HepG2 (cell line): Measurements from ENCODE around the gene ADAMTS2. TPM values are rescaled to one million over a fixed set of nuclear protein-coding genes. Genes with fewer than 3 reads are reported as not detected.
"Not testable (repeated sequence)": the region's sequence is repeated elsewhere in the genome, so short reads cannot be mapped to it uniquely, and the experiment has no call there.

ENCODE experiments used
- ATAC-seq: fragments of 200-7000 bp; cut with Tn5 transposase; 3 replicates; pipeline ENCODE4 v1.9.1; 2020; ENCODE audit warnings: mild to moderate bottlenecking, moderate library complexity
- BruUV-seq: library from RNA; stranded (reverse); fragments of 400-500 nt; replicated peaks from 2 replicates; lab custom pipeline; 2021; lab: Mats Ljungman, UMichigan
- CTCF ChIA-PET: fragments of 300-600 bp; formaldehyde crosslinking; extraction: SDS; loops from one replicate; lab custom pipeline; 2021; ENCODE audit warnings: low total read pairs, inconsistent platforms, low intra/inter-chr PET ratio; lab: Yijun Ruan, JAX
- POLR2A ChIA-PET: fragments of 350-600 bp; sonication (Branson Sonifier 250); formaldehyde crosslinking; loops from one replicate; lab custom pipeline; 2020; ENCODE audit warnings: antibody characterized with exemption, inconsistent platforms; lab: Yijun Ruan, JAX
- DNase-seq: peaks from one replicate; pipeline ENCODE4 v3.0.0-alpha.2; 2015; ENCODE audit warnings: low spot score
- FAIRE-seq: peaks from 3 replicates; lab custom pipeline; 2011; peaks lifted over from hg19 to GRCh38; lab: Jason Lieb, UNC
- H2AFZ ChIP-seq: one replicate; pipeline ENCODE4 v1.6.1; 2011; ENCODE audit warnings: low read length, inconsistent platforms
- H3K27ac ChIP-seq: fragments of 300-600 bp; 3 replicates; pipeline ENCODE4 v1.8.0; 2011; ENCODE audit warnings: mixed run types, mild to moderate bottlenecking, mixed read lengths, low read length, inconsistent platforms; ENCODE audit not compliant: insufficient read depth; ENCODE audit errors: extremely low read length
- H3K27me3 ChIP-seq, 2 experiments: fragments of 200-600 bp in 1 of 2; 2 replicates in 1 of 2; 3 replicates in 1 of 2; pipeline versions ENCODE4 v1.6.0 to v1.8.0; 2011; ENCODE audit warnings: low read length in 2 of 2, mild to moderate bottlenecking in 2 of 2, moderate library complexity in 2 of 2, inconsistent platforms in 1 of 2; ENCODE audit not compliant: insufficient read depth in 2 of 2, control insufficient read depth in 1 of 2
- H3K36me3 ChIP-seq, 2 experiments: fragments of 200-600 bp in 1 of 2; replicated peaks in 1 of 2; 2 replicates in 1 of 2; 3 replicates in 1 of 2; pipeline versions ENCODE4 v1.5.1 to v1.8.0; 2011; ENCODE audit warnings: low read length in 2 of 2, inconsistent platforms in 1 of 2; ENCODE audit not compliant: insufficient read depth in 2 of 2, control insufficient read depth in 1 of 2
- H3K4me1 ChIP-seq: 2 replicates; pipeline ENCODE4 v1.5.1; 2012; ENCODE audit warnings: low read length, inconsistent platforms; ENCODE audit not compliant: insufficient read depth
- H3K4me2 ChIP-seq: 2 replicates; pipeline ENCODE4 v1.6.0; 2011; ENCODE audit warnings: low read depth, low read length, inconsistent platforms
- H3K4me3 ChIP-seq, 3 experiments: fragments of 200-600 bp in 1 of 3; sonication (generic), shearing (Covaris generic) in 1 of 3; replicated peaks in 1 of 3; 2 replicates each; pipeline ENCODE4 v1.5.1; 2011 to 2016; ENCODE audit warnings: low read length in 3 of 3, inconsistent platforms in 2 of 3, low read depth in 2 of 3, mild to moderate bottlenecking in 2 of 3, control low read depth in 1 of 3, mixed read lengths in 1 of 3; ENCODE audit not compliant: insufficient read depth in 1 of 3
- H3K79me2 ChIP-seq: one replicate; pipeline ENCODE4 v1.6.1; 2011; ENCODE audit warnings: low read length, inconsistent platforms; ENCODE audit not compliant: insufficient read depth
- H3K9ac ChIP-seq: 2 replicates; pipeline ENCODE4 v1.6.0; 2011; ENCODE audit warnings: mild to moderate bottlenecking, low read depth, low read length, inconsistent platforms; ENCODE audit not compliant: insufficient read depth
- H3K9me3 ChIP-seq: 2 replicates; pipeline ENCODE4 v1.5.1; 2012; ENCODE audit warnings: mild to moderate bottlenecking, low read length
- H4K20me1 ChIP-seq: 2 replicates; pipeline ENCODE4 v1.6.0; 2011; ENCODE audit warnings: inconsistent platforms, mild to moderate bottlenecking, low read length, moderate library complexity; ENCODE audit not compliant: insufficient read depth
- RFX5 ChIP-seq: IDR thresholded peaks from 2 replicates; pipeline ENCODE4 v1.6.1; 2011; ENCODE audit warnings: low read depth, low read length, improper control_type of control experiment
- ZUFSP ChIP-seq: sonication (generic); formaldehyde crosslinking; IDR thresholded peaks from 2 replicates; pipeline ENCODE4 v1.9.0; 2021; ENCODE audit warnings: missing genetic modification reagents, mild to moderate bottlenecking, borderline replicate concordance
- WGBS: methylation state at CpG from one replicate; pipeline ENCODE4 v1.1.6; 2017; ENCODE audit warnings: low lambda C conversion rate; 5-methylcytosine and 5-hydroxymethylcytosine counted together
- in situ Hi-C: cut with HindIII; loops from 2 replicates; pipeline ENCODE4 v1.10.0; 2017; ENCODE audit warnings: low pct_unique_long_range_greater_than_20kb; ENCODE audit not compliant: extremely low pct_ligation_motif_present
- intact Hi-C: fragments of 100-400 bp; cut with micrococcal nuclease; formaldehyde crosslinking; loops from one replicate; pipeline ENCODE4 v1.10.0; 2022; ENCODE audit not compliant: unreplicated experiment
- polyA plus RNA-seq, 8 experiments: library from polyadenylated mRNA; depleted of rRNA in 3 of 8; stranded (reverse) in 7 of 8; unstranded in 1 of 8; fragments of >200 nt; fragmentation: Illumina TruSeq in 4 of 8; extraction: Trizol in 4 of 8; gene quantifications; 2 replicates each; pipeline versions ENCODE4 v1.2.1 to v1.2.3, GENCODE V29; 2011 to 2016; ENCODE audit warnings: low read depth in 4 of 8, missing spikeins in 1 of 8, mixed read lengths in 1 of 8; ENCODE audit not compliant: insufficient read depth in 1 of 8
- total RNA-seq, 5 experiments: library from RNA; depleted of rRNA; stranded (reverse); fragments of >200 nt; fragmentation: Illumina TruSeq; extraction: Trizol; gene quantifications; 2 replicates each; pipeline ENCODE4 v1.2.3, GENCODE V29; 2016; ENCODE audit warnings: low read depth in 1 of 5

Gene ADAMTS2
- total and polyA plus RNA-seq, 2 of the 13 experiments (the other 11 are each of a cell fraction or from before 2014, with no cell fraction given): 0.24 to 3.5 TPM

DNA sequence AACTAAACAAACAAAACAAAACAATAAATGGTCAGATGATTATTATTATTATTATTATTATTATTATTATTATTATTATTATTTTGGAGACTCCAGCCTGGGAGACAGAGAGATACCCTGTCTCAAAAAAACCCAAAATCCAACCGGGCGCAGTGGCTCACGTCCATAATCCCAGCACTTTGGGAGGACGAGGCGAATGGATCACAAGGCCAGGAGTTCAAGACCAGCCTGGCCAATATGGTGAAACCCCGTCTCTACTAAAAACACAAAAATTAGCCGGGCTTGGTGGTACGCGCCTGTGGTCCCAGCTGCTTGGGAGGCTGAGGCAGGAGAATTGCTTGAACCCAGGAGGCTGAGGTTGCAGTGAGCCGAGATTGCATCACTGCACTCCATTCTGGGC lies 61.4 kb downstream of the ADAMTS2 start:
- CTCF ChIA-PET, H3K36me3 ChIP-seq, H3K27me3 ChIP-seq, in situ Hi-C loops, H3K9ac ChIP-seq, H4K20me1 ChIP-seq, POLR2A ChIA-PET, FAIRE-seq, H3K4me3 ChIP-seq, DNase-seq, H3K27ac ChIP-seq, ATAC-seq, H3K79me2 ChIP-seq, BruUV-seq, H2AFZ ChIP-seq, H3K4me2 ChIP-seq, H3K9me3 ChIP-seq, intact Hi-C loops, H3K4me1 ChIP-seq: not testable (repeated sequence)
- 72% methylated on average over 10 of the region's 10 CpGs for WGBS

DNA sequence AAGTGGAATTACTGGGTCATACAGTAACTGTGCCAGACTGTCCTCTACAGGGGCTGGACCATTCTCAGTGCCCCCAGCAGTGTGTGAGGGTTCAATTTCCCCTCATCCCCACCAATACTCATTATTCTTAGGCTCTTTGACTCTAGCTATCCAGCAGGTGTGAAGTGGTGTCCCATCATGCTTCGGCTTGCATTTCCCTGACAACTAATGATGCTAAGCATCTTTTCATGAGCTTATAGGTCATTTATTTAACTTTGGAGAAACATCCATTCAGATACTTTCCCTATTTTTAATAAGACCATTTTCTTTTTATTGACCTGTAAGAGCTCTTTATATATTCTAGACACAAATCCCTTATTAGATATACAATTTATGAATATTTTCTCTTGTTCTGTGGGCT lies 63.6 kb downstream of the ADAMTS2 start:
- no peak for FAIRE-seq
- 35% methylated on average over 1 of the region's 1 CpG for WGBS

More for the DNA sequence above, 63.6 kb downstream of the ADAMTS2 start:
- ATAC-seq: no peak
- CTCF ChIA-PET: no interaction called here
- H3K36me3 ChIP-seq: no peaks in the 10 kb centered on the region
- TF ChIP-seq RFX5 (peak; percentile 76; the same call in 1 of the 2 replicates), ZUFSP (CRISPR knock-in tag) (no peak)
- intact Hi-C loops (no loop called here), in situ Hi-C loops (no loop called here)
- H3K27ac ChIP-seq: no peak overlapping the region
- no peak for DNase-seq
- H3K4me1 ChIP-seq: no peaks in the 10 kb centered on the region
- H3K9me3 ChIP-seq: no peaks in the 10 kb centered on the region
- BruUV-seq: no TSS peak
- H3K4me3 ChIP-seq: no peak overlapping the region
- POLR2A ChIA-PET: no interaction called here
- no peaks in the 10 kb centered on the region for H4K20me1 ChIP-seq
- no peak overlapping the region for H3K4me2 ChIP-seq
- no peak overlapping the region for H3K9ac ChIP-seq
- no peaks in the 10 kb centered on the region for H3K79me2 ChIP-seq
- H2AFZ ChIP-seq: no peak overlapping the region
- H3K27me3 ChIP-seq: no peaks in the 10 kb centered on the region
